Calu3 (cell line): ENCODE measurements around the gene NEUROD4. TPM values are rescaled to one million over a fixed set of nuclear protein-coding genes. Genes with fewer than 3 reads are reported as not detected.

Experiments used
- BruUV-seq: library from RNA; stranded (reverse); fragments of 400-500 nt; replicated peaks from 2 replicates; lab custom pipeline; 2021; lab: Mats Ljungman, UMichigan
- CTCF ChIA-PET: fragments of 300-600 bp; sonication (Branson Sonifier 250); formaldehyde crosslinking; loops from one replicate; lab custom pipeline; 2022; ENCODE audit warnings: antibody characterized with exemption; lab: Charles Lee
- DNase-seq: peaks from one replicate; pipeline ENCODE4 v3.0.0; 2022
- H3K27ac Mint-ChIP-seq: one replicate; pipeline ENCODE4 v1.8.0; 2022; ENCODE audit warnings: mixed read lengths; ENCODE audit not compliant: unreplicated experiment
- H3K27me3 Mint-ChIP-seq: one replicate; pipeline ENCODE4 v1.8.0; 2022; ENCODE audit warnings: mixed read lengths; ENCODE audit not compliant: unreplicated experiment
- H3K36me3 Mint-ChIP-seq: one replicate; pipeline ENCODE4 v1.8.0; 2022; ENCODE audit warnings: mild to moderate bottlenecking, moderate library complexity, mixed read lengths; ENCODE audit not compliant: insufficient read depth, unreplicated experiment
- H3K4me1 Mint-ChIP-seq: one replicate; pipeline ENCODE4 v1.8.0; 2022; ENCODE audit warnings: mild to moderate bottlenecking, low read depth, mixed read lengths; ENCODE audit not compliant: unreplicated experiment
- H3K4me3 Mint-ChIP-seq: one replicate; pipeline ENCODE4 v1.8.0; 2022; ENCODE audit warnings: mild to moderate bottlenecking, low read depth, moderate library complexity, mixed read lengths; ENCODE audit not compliant: unreplicated experiment
- H3K9me3 Mint-ChIP-seq: one replicate; pipeline ENCODE4 v1.8.0; 2022; ENCODE audit warnings: low read depth, mixed read lengths; ENCODE audit not compliant: unreplicated experiment
- intact Hi-C: fragments of 100-400 bp; cut with micrococcal nuclease; formaldehyde crosslinking; loops from one replicate; pipeline ENCODE4 v1.10.0; 2022; ENCODE audit not compliant: unreplicated experiment
- total RNA-seq: library from RNA; stranded (reverse); gene quantifications from 2 replicates; pipeline ENCODE4 v1.2.3, GENCODE V29; 2022
- TF ChIP-seq, protein P1 (sequence below): fragments of 200-600 bp; IDR thresholded peaks from one replicate; pipeline ENCODE4 v1.8.0; 2022; ENCODE audit warnings: antibody characterized with exemption; ENCODE audit not compliant: unreplicated experiment

Gene NEUROD4
- total RNA-seq, 1 experiment from 2014 or later = not detected

DNA sequence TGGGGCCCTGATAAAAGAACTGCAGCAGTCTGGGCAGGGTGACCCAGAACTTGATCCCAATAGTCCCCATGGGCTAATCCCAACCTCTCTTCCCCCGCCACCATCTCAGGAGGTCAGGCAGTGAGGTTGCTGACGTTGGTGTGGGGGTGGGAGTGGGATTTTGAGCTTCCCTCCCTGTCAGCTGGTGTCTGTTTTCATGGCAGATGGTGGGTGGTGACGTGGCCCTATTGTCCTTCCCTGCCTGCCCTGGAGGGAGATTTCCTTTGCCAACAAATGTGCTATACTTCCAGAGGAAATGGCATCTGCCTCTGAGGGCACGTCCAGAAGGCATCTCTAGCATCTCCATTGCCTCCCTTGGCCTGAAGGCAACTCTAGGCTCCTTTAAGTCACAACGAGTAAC is 37.7 kb downstream of the NEUROD4 start:
- intact Hi-C loops = no loop called here
- CTCF ChIA-PET = no interaction called here
- H3K36me3 Mint-ChIP-seq = no peaks in the 10 kb centered on the region

GRCh38 chr12:55058082-55058481 is 38.3 kb downstream of the NEUROD4 start:
- no peaks in the 10 kb centered on the region for H3K36me3 Mint-ChIP-seq
- TF ChIP-seq, protein P1, sequence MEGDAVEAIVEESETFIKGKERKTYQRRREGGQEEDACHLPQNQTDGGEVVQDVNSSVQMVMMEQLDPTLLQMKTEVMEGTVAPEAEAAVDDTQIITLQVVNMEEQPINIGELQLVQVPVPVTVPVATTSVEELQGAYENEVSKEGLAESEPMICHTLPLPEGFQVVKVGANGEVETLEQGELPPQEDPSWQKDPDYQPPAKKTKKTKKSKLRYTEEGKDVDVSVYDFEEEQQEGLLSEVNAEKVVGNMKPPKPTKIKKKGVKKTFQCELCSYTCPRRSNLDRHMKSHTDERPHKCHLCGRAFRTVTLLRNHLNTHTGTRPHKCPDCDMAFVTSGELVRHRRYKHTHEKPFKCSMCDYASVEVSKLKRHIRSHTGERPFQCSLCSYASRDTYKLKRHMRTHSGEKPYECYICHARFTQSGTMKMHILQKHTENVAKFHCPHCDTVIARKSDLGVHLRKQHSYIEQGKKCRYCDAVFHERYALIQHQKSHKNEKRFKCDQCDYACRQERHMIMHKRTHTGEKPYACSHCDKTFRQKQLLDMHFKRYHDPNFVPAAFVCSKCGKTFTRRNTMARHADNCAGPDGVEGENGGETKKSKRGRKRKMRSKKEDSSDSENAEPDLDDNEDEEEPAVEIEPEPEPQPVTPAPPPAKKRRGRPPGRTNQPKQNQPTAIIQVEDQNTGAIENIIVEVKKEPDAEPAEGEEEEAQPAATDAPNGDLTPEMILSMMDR = no peak
- peaks cover 84% of the 10 kb centered on the region for H3K27me3 Mint-ChIP-seq
- no peak overlapping the region for H3K4me3 Mint-ChIP-seq
- H3K9me3 Mint-ChIP-seq = no peaks in the 10 kb centered on the region
- intact Hi-C loops = no loop called here
- no peak for DNase-seq
- CTCF ChIA-PET = no interaction called here
- H3K4me1 Mint-ChIP-seq = no peaks in the 10 kb centered on the region
- no TSS peak for BruUV-seq
- H3K27ac Mint-ChIP-seq = no peak overlapping the region

More for the DNA sequence above, 37.7 kb downstream of the NEUROD4 start:
- peaks cover 90% of the 10 kb centered on the region for H3K27me3 Mint-ChIP-seq
- no peak for DNase-seq
- H3K9me3 Mint-ChIP-seq = no peaks in the 10 kb centered on the region
- no TSS peak for BruUV-seq
- no peaks in the 10 kb centered on the region for H3K4me1 Mint-ChIP-seq
- H3K27ac Mint-ChIP-seq = no peak overlapping the region
- TF ChIP-seq, protein P1 = no peak
- no peak overlapping the region for H3K4me3 Mint-ChIP-seq

DNA sequence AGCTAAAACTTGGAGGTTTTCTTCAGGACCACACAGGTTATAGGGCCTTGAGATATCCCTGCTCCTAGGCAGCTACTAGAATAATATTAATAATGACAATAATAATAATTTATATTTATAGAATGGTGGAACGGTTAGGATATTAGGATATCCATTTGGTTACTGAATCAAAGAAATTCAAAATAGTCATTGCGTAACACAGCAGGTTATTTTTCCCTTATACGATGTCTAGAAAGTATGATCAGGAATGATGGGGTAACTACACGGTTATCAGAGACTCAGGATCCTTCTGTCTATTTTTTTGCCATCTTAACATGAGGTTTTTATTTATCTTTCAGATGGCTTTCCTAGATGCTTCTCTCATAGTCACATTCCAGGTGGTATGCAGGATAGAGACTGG is 39.0 kb downstream of the NEUROD4 start:
- no peak for DNase-seq
- no peaks in the 10 kb centered on the region for H3K9me3 Mint-ChIP-seq
- intact Hi-C loops = no loop called here
- no peak overlapping the region for H3K4me3 Mint-ChIP-seq
- no peaks in the 10 kb centered on the region for H3K4me1 Mint-ChIP-seq
- no TSS peak for BruUV-seq
- peaks cover 77% of the 10 kb centered on the region for H3K27me3 Mint-ChIP-seq
- CTCF ChIA-PET = no interaction called here
- TF ChIP-seq, protein P1 = no peak
- no peak overlapping the region for H3K27ac Mint-ChIP-seq
- H3K36me3 Mint-ChIP-seq = no peaks in the 10 kb centered on the region

GRCh38 chr12:55060470-55060869 is 40.7 kb downstream of the NEUROD4 start:
- no peak overlapping the region for H3K27ac Mint-ChIP-seq
- no peaks in the 10 kb centered on the region for H3K4me1 Mint-ChIP-seq
- no peaks in the 10 kb centered on the region for H3K9me3 Mint-ChIP-seq
- CTCF ChIA-PET = no interaction called here
- TF ChIP-seq, protein P1 = no peak
- no peak overlapping the region for H3K4me3 Mint-ChIP-seq
- DNase-seq = no peak
- no TSS peak for BruUV-seq
- intact Hi-C loops = no loop called here
- no peaks in the 10 kb centered on the region for H3K36me3 Mint-ChIP-seq
- H3K27me3 Mint-ChIP-seq = peaks cover 78% of the 10 kb centered on the region
